COLO829 (cell line): Measurements from ENCODE around the gene HSD17B12.
A peak's percentile ranks its signal among the peaks of the same experiment; 100 is the strongest.

ENCODE experiments used
- DNase-seq: peaks from one replicate; pipeline ENCODE4 v3.0.0; 2012; ENCODE audit warnings: low spot score

HSD17B12 gene

DNA sequence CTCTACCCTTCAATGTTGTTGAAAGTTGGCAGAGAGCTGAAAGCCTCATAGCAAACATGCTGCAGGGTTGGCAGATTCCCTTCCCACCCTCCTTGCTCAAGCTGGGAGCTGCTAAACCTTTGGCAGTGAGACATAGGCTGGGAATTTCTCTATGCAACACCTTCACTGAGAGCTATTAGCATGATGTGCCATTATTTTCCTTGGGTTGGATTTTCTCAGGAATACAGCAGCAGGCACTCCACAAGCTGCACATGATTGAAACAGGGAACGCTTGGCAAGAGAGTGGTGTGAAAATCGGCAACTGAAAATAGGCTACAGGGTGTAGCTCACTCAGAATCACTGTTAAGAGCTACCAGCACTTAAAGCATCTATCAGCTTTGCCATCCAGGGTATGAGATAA is 190.5 kb downstream of the HSD17B12 start:
- no peak for DNase-seq

DNA sequence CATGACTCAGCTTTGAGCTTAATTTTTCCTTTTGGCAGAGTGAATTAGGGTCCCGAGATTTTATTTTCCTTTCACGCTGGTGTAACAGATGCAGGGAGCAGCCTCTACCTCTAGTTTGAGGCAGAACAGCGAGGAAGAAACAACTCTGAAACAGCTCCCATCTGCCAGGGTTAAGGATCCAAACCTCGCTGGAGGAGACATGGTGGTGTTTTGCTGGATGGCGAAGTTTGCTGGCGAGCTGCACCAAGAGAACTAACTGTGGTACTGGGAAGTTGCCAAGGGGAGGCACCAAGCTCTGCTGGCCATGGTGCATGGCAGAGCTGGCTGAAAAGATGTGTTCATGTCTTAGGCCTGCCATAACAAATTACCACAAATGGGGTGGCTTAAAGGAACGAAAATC is 192.5 kb downstream of the HSD17B12 start:
- no peak for DNase-seq

- no peak for DNase-seq
Measured at GRCh38 chr11:43874078-43874477, 193.5 kb downstream of the HSD17B12 start.

- DNase-seq, result no peak
Measured at GRCh38 chr11:43874738-43875137, 194.2 kb downstream of the HSD17B12 start.

- no peak for DNase-seq
Measured at GRCh38 chr11:43879789-43880639, 199.5 kb downstream of the HSD17B12 start.

DNA sequence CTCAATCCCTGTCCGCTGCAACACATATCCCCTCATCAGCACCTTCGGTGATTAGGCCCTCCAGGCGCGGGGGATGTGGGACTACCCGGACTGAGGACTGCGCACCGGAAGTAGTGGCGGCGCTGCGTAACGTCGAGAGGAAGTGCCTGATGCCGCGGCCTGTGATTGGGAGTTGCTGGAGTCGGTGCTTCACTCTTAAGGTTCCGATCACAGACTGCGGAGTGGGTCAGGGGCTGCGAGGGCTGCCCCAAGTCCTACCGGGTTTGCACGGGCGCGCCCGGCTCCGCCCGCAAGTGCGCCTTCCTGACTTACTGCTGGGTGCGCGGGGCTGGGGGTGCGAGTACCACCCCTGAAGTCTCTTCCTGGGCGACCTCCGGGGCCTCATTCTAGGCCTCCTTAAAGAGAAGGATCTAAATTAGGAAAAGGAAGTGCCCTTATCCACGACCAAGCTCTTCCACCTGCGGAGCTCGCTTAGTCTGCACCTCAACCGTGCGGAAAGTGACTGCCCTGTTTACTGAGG is 200.2 kb downstream of the HSD17B12 start, which contains the start of gene ALKBH3:
ALKBH3 (plus strand) TSS at position 192 of the 520 bp plus-strand sequence. CDS start 1,822 bp downstream, outside the sequence.
- DNase-seq, result peak; percentile 88

DNA sequence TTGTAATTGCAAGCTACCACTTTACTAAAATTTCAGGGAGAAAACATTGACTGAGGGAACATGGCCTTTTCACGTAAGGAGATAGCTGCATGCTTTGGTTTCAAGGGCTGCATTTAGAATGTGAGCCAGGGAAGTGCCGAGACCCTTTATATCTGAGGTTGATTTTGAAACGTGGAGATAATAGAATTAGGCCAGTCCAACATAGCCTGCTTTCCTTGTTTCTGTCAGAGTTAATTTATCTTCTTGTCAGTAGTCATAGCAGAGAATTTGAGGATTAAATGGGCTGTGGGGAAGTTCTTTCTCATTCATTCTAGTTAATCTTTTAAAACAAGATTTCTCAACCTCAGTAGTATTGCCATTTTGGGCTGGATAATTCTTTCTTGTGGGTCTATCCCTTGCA is 212.3 kb downstream of the HSD17B12 start:
- DNase-seq, result no peak

GRCh38 chr11:43894546-43894945 is 214.0 kb downstream of the HSD17B12 start:
- no peak for DNase-seq

GRCh38 chr11:43895601-43896000 is 215.1 kb downstream of the HSD17B12 start:
- DNase-seq, result peak; percentile 58

DNA sequence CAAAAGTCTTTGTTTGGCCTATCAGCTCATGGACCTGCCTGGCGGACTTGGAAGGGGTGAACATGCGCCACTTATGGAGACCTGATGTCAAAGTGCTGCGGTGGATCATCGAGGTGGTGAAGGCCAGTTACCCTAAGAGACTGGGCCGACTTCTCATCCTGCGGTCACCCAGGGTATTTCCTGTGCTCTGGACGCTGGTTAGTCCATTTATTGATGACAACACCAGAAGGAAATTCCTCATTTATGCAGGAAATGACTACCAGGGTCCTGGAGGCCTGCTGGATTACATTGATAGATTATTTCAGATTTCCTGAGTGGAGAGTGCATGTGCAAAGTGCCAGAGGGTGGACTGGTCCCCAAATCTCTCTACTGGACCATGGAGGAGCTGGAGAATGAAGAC is 218.0 kb downstream of the HSD17B12 start:
- DNase-seq, result no peak

- no peak for DNase-seq
Measured at GRCh38 chr11:43899094-43899493, 218.6 kb downstream of the HSD17B12 start.

DNA sequence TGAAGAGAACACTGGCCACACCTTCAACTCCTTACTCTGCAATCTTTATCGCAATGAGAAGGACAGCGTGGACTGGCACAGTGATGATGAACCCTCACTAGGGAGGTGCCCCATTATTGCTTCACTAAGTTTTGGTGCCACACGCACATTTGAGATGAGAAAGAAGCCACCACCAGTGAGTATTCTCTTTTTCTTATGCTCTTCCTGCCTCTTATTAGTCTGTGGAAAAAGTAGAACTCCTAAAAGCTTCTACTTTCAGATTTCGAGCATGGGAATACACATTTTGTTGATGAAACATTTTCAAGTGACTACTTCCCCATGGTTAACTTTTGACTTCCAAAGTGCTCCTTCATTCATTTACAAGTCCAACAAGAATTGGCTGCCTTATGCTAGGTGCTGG is 221.0 kb downstream of the HSD17B12 start:
- no peak for DNase-seq

GRCh38 chr11:43903078-43903477 is 222.5 kb downstream of the HSD17B12 start:
- DNase-seq, result no peak

DNA sequence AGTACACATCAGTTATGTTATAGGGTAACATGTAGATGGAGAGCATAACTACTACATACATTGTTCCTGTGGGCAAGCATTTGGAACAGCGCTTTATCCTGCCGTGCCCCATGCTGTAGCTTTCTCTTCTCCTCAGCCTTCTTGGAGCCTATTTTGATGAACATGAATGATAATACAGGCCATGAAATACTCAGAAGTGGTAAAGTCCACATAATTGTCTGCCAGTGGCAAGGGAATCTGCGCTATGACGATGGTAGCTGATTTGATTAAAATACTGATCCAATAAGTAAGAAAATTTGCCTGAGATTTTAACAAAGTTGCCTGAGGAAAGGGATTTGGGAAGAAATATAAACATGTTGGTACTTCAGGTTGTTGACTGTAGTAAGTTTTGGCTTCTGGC is 223.4 kb downstream of the HSD17B12 start:
- no peak for DNase-seq

GRCh38 chr11:43904742-43905535 is 224.4 kb downstream of the HSD17B12 start:
- DNase-seq, result peak; percentile 44

DNA sequence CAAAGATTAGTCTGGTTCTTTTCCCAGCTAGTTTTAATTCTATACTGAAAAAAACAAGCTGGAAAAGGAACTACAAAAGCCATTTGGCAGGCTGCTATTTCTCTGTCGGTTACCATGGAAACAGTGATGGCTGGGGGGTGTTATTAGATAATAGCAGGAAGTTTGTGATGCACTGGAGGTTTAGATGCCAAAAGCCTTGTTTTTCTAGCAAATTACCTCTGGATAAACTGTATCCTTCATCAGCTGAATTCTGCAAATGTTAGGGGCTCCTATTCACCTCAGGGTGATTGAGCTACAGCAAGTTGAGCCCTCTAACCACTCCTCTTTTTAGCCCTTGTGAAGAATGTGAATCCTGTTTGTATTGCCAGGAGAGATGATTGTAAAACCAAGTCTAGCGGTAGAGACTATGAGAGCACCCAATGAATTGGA is 225.3 kb downstream of the HSD17B12 start:
- peak; percentile 58 for DNase-seq
